IMR-90 (cell line): ENCODE results near the gene RASGRF1. TPM values are rescaled to one million over a fixed set of nuclear protein-coding genes. Genes with fewer than 3 reads are reported as not detected.

Source experiments
- ATAC-seq: fragments of 200-7000 bp; cut with Tn5 transposase; 2 replicates; pipeline ENCODE4 v1.9.1; 2020; ENCODE audit warnings: low read depth, mild to moderate bottlenecking, moderate library complexity
- BruUV-seq: library from RNA; stranded (reverse); fragments of 400-500 nt; replicated peaks from 2 replicates; lab custom pipeline; 2021; lab: Mats Ljungman, UMichigan
- CTCF ChIA-PET: fragments of 300-600 bp; formaldehyde crosslinking; extraction: SDS; loops from one replicate; lab custom pipeline; 2021; ENCODE audit warnings: antibody characterized with exemption; lab: Yijun Ruan, JAX
- POLR2A ChIA-PET: fragments of 300-600 bp; sonication (Branson Sonifier 250); formaldehyde crosslinking; loops from one replicate; lab custom pipeline; 2022; ENCODE audit warnings: antibody characterized with exemption; ENCODE audit not compliant: unreplicated experiment; lab: Charles Lee
- DNase-seq: peaks from one replicate; pipeline ENCODE4 v3.0.0; 2013
- H2AFZ ChIP-seq: replicated peaks from 2 replicates; pipeline ENCODE3; 2013; ENCODE audit warnings: low read length, mild to moderate bottlenecking; ENCODE audit not compliant: poor library complexity
- H2AK5ac ChIP-seq: 2 replicates; pipeline ENCODE4 v1.6.1; 2013; ENCODE audit warnings: low read depth, low read length, inconsistent platforms
- H2AK9ac ChIP-seq: replicated peaks from 2 replicates; pipeline ENCODE3; 2013; ENCODE audit warnings: mild to moderate bottlenecking, low read depth, low read length, moderate library complexity; ENCODE audit not compliant: poor library complexity
- H2BK120ac ChIP-seq: 2 replicates; pipeline ENCODE4 v1.6.1; 2013; ENCODE audit warnings: low read depth, low read length, inconsistent platforms
- H2BK15ac ChIP-seq: 3 replicates; pipeline ENCODE4 v1.6.1; 2013; ENCODE audit warnings: low read depth, low read length, inconsistent platforms
- H2BK20ac ChIP-seq: 2 replicates; pipeline ENCODE4 v1.6.1; 2013; ENCODE audit warnings: low read depth, mild to moderate bottlenecking, inconsistent platforms, low read length, moderate library complexity
- H2BK5ac ChIP-seq: 2 replicates; pipeline ENCODE4 v1.6.1; 2013; ENCODE audit warnings: mild to moderate bottlenecking, low read depth, low read length, inconsistent platforms; ENCODE audit not compliant: poor library complexity, severe bottlenecking
- H3K14ac ChIP-seq: replicated peaks from 2 replicates; pipeline ENCODE4 v1.6.1; 2013; ENCODE audit warnings: low read depth, low read length, inconsistent platforms
- H3K18ac ChIP-seq: 2 replicates; pipeline ENCODE4 v1.6.1; 2013; ENCODE audit warnings: low read depth, low read length, control low read depth
- H3K23ac ChIP-seq: 2 replicates; pipeline ENCODE4 v1.6.1; 2013; ENCODE audit warnings: low read depth, low read length, inconsistent platforms
- H3K27ac ChIP-seq: 2 replicates; pipeline ENCODE4 v1.5.1; 2013; ENCODE audit warnings: mild to moderate bottlenecking, control low read depth, low read length; ENCODE audit not compliant: insufficient read depth
- H3K27me3 ChIP-seq: 2 replicates; pipeline ENCODE4 v1.6.1; 2013; ENCODE audit warnings: low read length; ENCODE audit not compliant: control insufficient read depth, insufficient read depth
- H3K36me3 ChIP-seq: 2 replicates; pipeline ENCODE4 v1.6.1; 2013; ENCODE audit warnings: low read length, mixed read lengths; ENCODE audit not compliant: control insufficient read depth, insufficient read depth
- H3K4ac ChIP-seq: 2 replicates; pipeline ENCODE4 v1.6.1; 2013; ENCODE audit warnings: low read depth, low read length, inconsistent platforms
- H3K4me1 ChIP-seq: 2 replicates; pipeline ENCODE4 v1.6.1; 2013; ENCODE audit warnings: low read length, mixed read lengths; ENCODE audit not compliant: control insufficient read depth, insufficient read depth
- H3K4me2 ChIP-seq: 2 replicates; pipeline ENCODE4 v1.6.1; 2013; ENCODE audit warnings: low read depth, mild to moderate bottlenecking, control low read depth, low read length, moderate library complexity
- H3K4me3 ChIP-seq: 2 replicates; pipeline ENCODE4 v1.5.1; 2013; ENCODE audit warnings: low read depth, mild to moderate bottlenecking, control low read depth, low read length, moderate library complexity; ENCODE audit not compliant: insufficient read depth
- H3K56ac ChIP-seq: 2 replicates; pipeline ENCODE4 v1.6.1; 2013; ENCODE audit warnings: low read length, inconsistent platforms; ENCODE audit not compliant: insufficient read depth; ENCODE audit errors: extremely low read depth
- H3K79me1 ChIP-seq, 2 experiments: 2 replicates each; pipeline ENCODE4 v1.6.1; 2013; ENCODE audit warnings: low read length in 2 of 2, inconsistent platforms in 1 of 2, low read depth in 1 of 2
- H3K9ac ChIP-seq: 2 replicates; pipeline ENCODE4 v1.6.1; 2013; ENCODE audit warnings: low read depth, low read length, control low read depth
- H3K9me1 ChIP-seq: 2 replicates; pipeline ENCODE4 v1.6.1; 2013; ENCODE audit warnings: low read length, inconsistent platforms; ENCODE audit not compliant: insufficient read depth
- H3K9me3 ChIP-seq: 2 replicates; pipeline ENCODE4 v1.6.1; 2013; ENCODE audit warnings: low read length; ENCODE audit not compliant: control insufficient read depth, insufficient read depth
- H4K20me1 ChIP-seq: 2 replicates; pipeline ENCODE4 v1.6.1; 2013; ENCODE audit warnings: low read length, inconsistent platforms; ENCODE audit not compliant: insufficient read depth
- H4K5ac ChIP-seq: 2 replicates; pipeline ENCODE4 v1.6.1; 2013; ENCODE audit warnings: mild to moderate bottlenecking, low read depth, low read length, control low read depth
- H4K8ac ChIP-seq, 2 experiments: 2 replicates each; pipeline ENCODE4 v1.6.1; 2013; ENCODE audit warnings: low read depth in 2 of 2, low read length in 2 of 2, control low read depth in 1 of 2, inconsistent platforms in 1 of 2
- H4K91ac ChIP-seq: 2 replicates; pipeline ENCODE4 v1.6.1; 2013; ENCODE audit warnings: low read depth, low read length, inconsistent platforms; ENCODE audit not compliant: insufficient read depth
- BHLHE40 ChIP-seq: fragments of 150-350 bp; IDR thresholded peaks from 2 replicates; pipeline ENCODE4 v1.6.1; 2016; ENCODE audit warnings: mild to moderate bottlenecking, low read depth, low read length
- CEBPB ChIP-seq: IDR thresholded peaks from 2 replicates; pipeline ENCODE4 v1.6.1; 2012; ENCODE audit warnings: low read depth, low read length, improper control_type of control experiment
- CHD1 ChIP-seq: IDR thresholded peaks from 2 replicates; pipeline ENCODE4 v1.6.1; 2012; ENCODE audit warnings: low read depth, low read length, improper control_type of control experiment
- CTCF ChIP-seq: conservative IDR thresholded peaks from 2 replicates; pipeline ENCODE4 v1.5.1; 2012; ENCODE audit warnings: mild to moderate bottlenecking, low read depth, low read length, improper control_type of control experiment
- MAFK ChIP-seq: IDR thresholded peaks from 2 replicates; pipeline ENCODE4 v1.6.1; 2012; ENCODE audit warnings: low read depth, low read length, improper control_type of control experiment
- MXI1 ChIP-seq: IDR thresholded peaks from 2 replicates; pipeline ENCODE4 v1.6.1; 2012; ENCODE audit warnings: low read depth, mild to moderate bottlenecking, low read length, moderate library complexity, borderline replicate concordance
- NFE2L2 ChIP-seq: fragments of 150-350 bp; IDR thresholded peaks from 2 replicates; pipeline ENCODE4 v1.6.1; 2016; ENCODE audit warnings: low read depth, mild to moderate bottlenecking, low read length
- SMC3 ChIP-seq: fragments of 150-350 bp; IDR thresholded peaks from 2 replicates; pipeline ENCODE4 v1.6.1; 2016; ENCODE audit warnings: low read depth, mild to moderate bottlenecking, antibody characterized with exemption, low read length, moderate library complexity
- WGBS, 2 experiments: methylation state at CpG; one replicate each; pipeline versions ENCODE4 v1.1.5 to v1.1.7; 2013; ENCODE audit warnings: missing lambda C conversion rate in 2 of 2; ENCODE audit not compliant: insufficient read length in 1 of 2; ENCODE audit errors: extremely low coverage in 2 of 2; 5-methylcytosine and 5-hydroxymethylcytosine counted together
- dilution Hi-C: fragments of 300-500 bp; cut with HindIII; formaldehyde crosslinking; loops from one replicate; pipeline ENCODE4 v1.14.3; 2018; ENCODE audit warnings: low sequenced_read_pairs; ENCODE audit not compliant: unreplicated experiment
- in situ Hi-C: fragments of 300-500 bp; cut with MboI; formaldehyde crosslinking; loops from 3 replicates; pipeline ENCODE4 v1.14.3; 2019; ENCODE audit warnings: low sequenced_read_pairs, inconsistent platforms, mixed read lengths
- intact Hi-C: fragments of 100-400 bp; cut with micrococcal nuclease; formaldehyde crosslinking; loops from 2 replicates; pipeline ENCODE4 v1.10.0; 2022
- polyA plus RNA-seq, 3 experiments: library from polyadenylated mRNA; depleted of rRNA; stranded (reverse); fragments of >200 nt; gene quantifications; 2 replicates each; pipeline ENCODE4 v1.2.3, GENCODE V29; 2012; ENCODE audit warnings: low replicate concordance in 1 of 3
- total RNA-seq: library from RNA; depleted of rRNA; stranded (reverse); fragments of >200 nt; gene quantifications from 2 replicates; pipeline ENCODE4 v1.2.3, GENCODE V29; 2012
- TF ChIP-seq, protein P1 (sequence below): fragments of 150-350 bp; IDR thresholded peaks from 2 replicates; pipeline ENCODE4 v1.6.1; 2017; ENCODE audit warnings: mild to moderate bottlenecking, antibody characterized with exemption, low read length, low read depth

The RASGRF1 gene
- total and polyA plus RNA-seq, 2 of the 4 experiments (the other 2 are of a cell fraction) = under 0.01 to 0.15 TPM

DNA sequence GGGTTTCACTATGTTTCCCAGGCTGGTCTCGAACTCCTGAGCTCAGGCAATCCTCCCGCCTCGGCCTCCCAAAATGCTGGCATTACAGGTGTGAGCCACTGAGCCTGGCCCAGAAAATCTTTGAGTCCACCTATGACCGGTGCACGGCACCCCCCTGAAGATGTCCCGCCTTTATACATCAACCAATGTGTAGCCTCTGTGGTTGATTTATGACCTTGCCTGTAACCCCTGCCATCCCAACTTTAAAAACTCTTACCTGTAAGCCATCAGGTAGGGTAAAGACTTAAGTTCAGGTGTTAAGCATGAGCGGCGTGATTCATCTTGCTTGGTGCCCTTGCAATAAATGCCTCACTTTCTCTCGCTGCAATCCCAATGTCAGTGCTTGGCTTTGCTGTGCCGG, 131.2 kb downstream of the RASGRF1 start:
- Histone ChIP-seq H3K27me3 (peaks cover 17% of the 10 kb centered on the region), H3K23ac (no peak overlapping the region), H4K91ac (no peak overlapping the region), H3K4me3 (no peak overlapping the region), H3K9ac (no peak overlapping the region), H2BK15ac (no peak overlapping the region), H3K4ac (no peak overlapping the region), H3K36me3 (no peaks in the 10 kb centered on the region), H2AFZ (no peak overlapping the region), H2AK5ac (no peak overlapping the region), H3K4me1 (no peaks in the 10 kb centered on the region), H3K27ac (no peak overlapping the region), H3K4me2 (no peak overlapping the region), H3K56ac (no peak overlapping the region), H3K18ac (no peak overlapping the region), H4K8ac (no peak overlapping the region), H3K79me1 (no peaks in the 10 kb centered on the region), H3K14ac (no peak overlapping the region), H3K9me3 (no peaks in the 10 kb centered on the region), H2BK5ac (no peak overlapping the region), H3K9me1 (no peaks in the 10 kb centered on the region), H4K20me1 (no peaks in the 10 kb centered on the region), H2AK9ac (no peak overlapping the region), H2BK120ac (no peak overlapping the region), H2BK20ac (no peak overlapping the region), H4K5ac (no peak overlapping the region)
- 80% methylated on average over 4 of the region's 10 CpGs; no CpG with 5 or more reads in 1 of the 2 experiments for WGBS, 2 experiments
- TF ChIP-seq NFE2L2 = no peak
- no peak for TF ChIP-seq MXI1
- TF ChIP-seq CTCF = no peak
- no peak for TF ChIP-seq SMC3
- TF ChIP-seq CEBPB = no peak
- no peak for TF ChIP-seq BHLHE40
- TF ChIP-seq CHD1 = no peak
- TF ChIP-seq, protein P1, sequence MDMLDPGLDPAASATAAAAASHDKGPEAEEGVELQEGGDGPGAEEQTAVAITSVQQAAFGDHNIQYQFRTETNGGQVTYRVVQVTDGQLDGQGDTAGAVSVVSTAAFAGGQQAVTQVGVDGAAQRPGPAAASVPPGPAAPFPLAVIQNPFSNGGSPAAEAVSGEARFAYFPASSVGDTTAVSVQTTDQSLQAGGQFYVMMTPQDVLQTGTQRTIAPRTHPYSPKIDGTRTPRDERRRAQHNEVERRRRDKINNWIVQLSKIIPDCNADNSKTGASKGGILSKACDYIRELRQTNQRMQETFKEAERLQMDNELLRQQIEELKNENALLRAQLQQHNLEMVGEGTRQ = no peak
- no peak for TF ChIP-seq MAFK
- BruUV-seq = no TSS peak
- ChIA-PET CTCF (no interaction called here), POLR2A (no interaction called here)
- intact Hi-C loops = no loop called here
- in situ Hi-C loops = no loop called here
- dilution Hi-C loops = no loop called here
- ATAC-seq (no peak), DNase-seq (no peak)
